Activated CD4-positive, alpha-beta T cell treated with anti-CD3 and anti-CD28 coated beads for 24 hours (primary cell): ENCODE data around the gene DBT.
A peak's percentile ranks its signal among the peaks of the same experiment; 100 is the strongest.
"Not testable (repeated sequence)": the region's sequence is repeated elsewhere in the genome, so short reads cannot be mapped to it uniquely, and the experiment has no call there.

Experiments
- DNase-seq, 2 donors: peaks; one replicate each; pipeline ENCODE4 v3.0.0-alpha.2; 2020; ENCODE audit warnings: low read depth in 2 of 2

DBT gene

DNA sequence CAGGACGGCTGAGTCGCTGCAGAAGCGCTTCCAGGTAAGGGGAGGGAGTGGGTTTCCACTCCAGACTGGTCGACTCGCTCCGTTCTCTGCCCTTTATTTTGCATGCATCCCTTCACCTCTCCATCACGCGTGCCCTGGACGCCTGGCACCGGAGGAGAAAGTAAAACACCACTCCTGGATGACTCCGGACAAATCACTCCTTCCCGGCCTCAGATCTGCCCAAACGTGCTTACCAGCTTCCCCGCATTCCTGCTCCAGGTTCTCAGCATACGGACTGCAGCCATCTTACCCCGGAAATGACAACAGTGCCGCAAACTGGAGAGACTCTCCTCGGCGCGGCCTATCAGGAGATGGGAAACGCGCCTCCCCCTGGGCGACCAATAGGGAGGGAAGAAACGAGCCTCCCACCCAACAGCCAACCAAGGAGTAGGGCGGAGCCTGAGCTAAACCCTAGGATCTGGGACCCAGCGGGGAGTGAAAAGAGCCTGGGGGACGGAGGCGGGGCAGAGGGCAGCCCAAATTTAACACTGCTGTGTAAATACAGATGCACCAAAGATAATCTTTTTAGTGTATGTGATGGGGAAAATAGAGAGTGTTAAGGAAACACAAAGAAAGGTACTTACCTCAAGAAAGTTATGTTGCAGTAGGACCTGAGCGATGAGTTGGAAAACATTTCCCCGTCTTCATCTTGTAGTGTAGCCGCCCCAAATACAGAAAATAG, at the start of gene DBT:
TSS of gene DBT (minus strand) at position 298 of the 721 bp plus-strand sequence. CDS start at position 284, 14 bp downstream.
- DNase-seq, result peak; percentile 86 to 88

DNA sequence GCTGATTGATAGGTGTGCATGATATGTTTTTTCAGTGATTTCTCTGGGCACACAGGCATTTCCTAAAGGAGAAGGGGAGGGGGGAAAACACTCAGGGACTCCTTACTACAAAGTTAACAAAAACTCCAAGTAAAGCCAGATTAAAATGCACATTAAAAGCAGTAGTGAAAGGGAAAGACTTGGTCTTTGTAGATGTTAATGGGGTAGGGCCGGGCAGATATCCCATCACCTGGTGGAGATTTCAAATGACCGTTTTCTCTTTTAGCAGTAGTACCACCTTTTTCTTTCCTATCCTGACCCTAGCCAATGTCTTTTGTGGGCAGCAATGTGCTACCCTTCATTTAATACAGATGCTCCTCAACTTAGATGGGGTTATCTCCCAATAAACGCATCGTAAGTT, 48.9 kb upstream of the DBT start:
- DNase-seq, result no peak

DNA sequence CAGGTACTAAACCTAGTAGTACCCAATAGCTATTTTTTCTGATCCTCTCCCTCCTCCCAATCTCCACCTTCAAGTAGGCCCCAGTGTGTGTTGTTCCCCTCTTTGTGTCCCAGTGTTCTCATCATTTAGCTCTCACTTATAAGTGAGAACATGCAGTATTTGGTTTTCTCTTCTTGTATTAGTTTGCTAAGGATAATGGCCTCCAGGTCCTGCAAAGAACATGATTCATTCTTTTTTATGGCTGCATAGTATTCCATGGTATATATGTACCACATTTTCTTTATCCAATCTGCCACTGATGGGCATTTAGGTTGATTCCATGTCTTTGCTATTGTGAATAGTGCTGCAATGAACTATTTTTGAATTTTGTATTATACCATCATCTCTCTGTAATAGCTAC, 47.4 kb upstream of the DBT start:
- DNase-seq, result not testable (repeated sequence)

DNA sequence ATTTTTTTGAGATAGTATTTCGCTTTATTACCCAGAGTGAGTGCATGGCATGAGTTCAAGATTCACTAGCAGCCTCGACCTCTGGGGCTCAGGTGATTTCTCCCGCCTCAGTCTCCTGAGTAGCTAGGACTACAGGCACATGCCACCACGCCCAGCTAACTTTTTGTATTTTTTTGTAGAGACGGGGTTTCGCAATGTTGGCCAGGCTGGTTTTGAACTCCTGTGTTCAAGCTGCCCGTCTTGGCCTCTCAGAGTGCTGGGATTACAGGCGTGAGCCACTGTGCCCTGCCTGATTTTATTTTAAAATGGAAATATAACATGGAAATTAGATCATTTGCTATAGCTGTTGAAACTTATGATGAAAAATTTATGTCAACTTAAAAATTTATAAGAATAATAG, 46.5 kb upstream of the DBT start:
- no peak for DNase-seq

DNA sequence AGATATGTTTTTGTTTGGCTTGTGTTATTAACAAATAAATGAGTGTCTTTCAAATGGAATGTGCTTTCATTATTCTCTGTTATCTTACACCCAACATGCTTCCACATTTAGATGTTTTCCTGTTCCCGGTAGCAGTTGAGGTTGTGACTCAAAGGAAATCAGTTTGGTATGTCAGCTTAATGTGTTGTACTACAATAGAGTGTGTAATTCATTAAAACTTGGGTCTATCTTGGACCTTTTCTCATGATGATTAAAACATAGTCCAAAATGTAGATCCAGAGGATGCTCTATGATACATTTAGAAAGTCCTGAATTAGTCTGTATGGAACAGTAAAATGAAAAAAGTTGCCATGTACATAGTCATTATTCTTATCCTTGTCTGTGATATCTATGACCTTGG, 43.1 kb upstream of the DBT start:
- DNase-seq, result no peak

DNA sequence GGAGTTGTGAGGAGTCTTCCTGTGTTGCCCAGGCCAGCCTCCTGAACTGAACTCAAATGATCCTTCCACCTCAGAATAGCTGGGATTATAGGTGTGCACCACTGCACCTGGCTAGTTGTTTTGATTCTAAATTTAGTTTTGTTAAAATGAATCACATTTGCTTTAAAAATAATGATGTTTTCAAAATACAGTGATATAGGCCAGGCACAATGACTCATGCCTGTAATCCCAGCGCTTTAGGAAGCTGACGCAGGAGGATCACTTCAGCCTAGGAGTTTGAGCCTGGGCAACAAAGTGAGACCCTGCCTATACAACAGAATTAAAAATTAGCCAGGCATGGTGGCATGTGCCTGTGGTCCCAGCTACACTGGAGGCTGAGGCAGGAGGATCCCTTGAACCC, 40.7 kb upstream of the DBT start:
- no peak for DNase-seq

DNA sequence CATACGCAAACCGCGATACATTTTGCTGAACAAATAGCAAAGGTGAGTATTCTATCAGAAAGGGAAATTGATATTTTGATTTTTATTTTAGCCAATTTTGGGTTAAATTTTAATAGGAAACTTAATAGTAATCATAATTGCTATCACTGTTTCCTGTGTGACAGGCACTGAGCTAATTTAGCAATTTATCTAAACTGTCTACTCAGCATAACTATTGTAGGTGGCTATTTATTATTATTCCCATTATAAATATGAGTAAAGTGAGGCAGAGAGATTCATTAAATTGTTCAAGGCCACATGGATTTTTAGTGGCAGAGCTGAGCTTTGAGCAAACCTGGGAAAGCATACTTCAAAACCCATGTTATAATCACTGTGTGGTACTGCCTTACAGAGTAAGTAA, 37.5 kb upstream of the DBT start:
- DNase-seq, result no peak

DNA sequence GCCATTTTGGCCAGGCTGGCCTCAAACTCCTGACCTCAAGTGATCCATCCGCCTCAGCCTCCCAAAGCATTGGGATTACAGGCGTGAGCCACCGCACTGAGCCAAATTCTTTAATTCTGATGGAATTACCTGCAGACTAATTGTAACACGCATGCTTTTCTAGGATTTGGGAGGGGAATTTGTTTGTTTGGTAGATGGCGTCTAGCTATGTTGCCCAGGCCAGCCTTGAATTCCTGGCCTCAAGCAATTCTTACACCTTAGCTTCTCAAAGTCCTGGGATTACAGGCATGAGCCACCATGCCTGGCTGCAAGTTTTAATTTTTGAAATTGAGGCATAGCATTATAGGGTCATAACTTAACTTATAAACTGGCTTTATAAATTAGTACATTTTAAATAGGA, 35.0 kb upstream of the DBT start:
- no peak for DNase-seq

DNA sequence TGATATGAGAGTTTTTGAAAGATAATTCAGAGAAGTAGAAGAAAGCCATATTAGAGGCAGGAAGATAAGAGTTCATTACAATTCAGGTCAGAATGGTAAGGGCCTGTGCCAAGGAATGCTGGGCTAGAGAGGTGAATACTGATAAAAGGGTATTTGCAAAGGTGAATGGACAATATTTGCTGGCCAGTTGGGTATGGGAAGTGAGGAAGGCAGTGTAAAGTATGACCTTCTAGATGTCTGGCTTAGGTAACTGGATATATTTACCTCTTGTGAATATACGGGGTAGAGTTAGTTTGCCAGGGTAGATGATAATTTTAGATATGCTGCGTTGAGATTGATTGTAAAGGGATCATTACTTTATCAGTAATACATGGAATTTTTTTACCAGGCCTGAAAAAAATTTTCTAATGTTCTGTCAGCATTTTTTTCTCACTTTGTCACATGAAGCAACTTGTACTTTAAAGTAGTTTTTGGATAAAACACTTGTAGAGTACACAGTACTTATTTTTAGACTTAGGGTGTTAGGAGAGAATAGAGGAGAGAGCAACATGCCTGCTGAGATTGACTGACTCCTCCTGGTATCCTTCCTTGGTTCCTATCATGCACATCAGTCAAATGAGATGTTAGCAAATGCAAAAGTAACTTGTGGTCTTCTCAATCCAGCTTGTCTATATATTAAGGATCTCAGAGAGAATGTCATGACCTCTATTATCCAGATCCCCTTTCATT, 30.5 kb upstream of the DBT start:
- no peak for DNase-seq

DNA sequence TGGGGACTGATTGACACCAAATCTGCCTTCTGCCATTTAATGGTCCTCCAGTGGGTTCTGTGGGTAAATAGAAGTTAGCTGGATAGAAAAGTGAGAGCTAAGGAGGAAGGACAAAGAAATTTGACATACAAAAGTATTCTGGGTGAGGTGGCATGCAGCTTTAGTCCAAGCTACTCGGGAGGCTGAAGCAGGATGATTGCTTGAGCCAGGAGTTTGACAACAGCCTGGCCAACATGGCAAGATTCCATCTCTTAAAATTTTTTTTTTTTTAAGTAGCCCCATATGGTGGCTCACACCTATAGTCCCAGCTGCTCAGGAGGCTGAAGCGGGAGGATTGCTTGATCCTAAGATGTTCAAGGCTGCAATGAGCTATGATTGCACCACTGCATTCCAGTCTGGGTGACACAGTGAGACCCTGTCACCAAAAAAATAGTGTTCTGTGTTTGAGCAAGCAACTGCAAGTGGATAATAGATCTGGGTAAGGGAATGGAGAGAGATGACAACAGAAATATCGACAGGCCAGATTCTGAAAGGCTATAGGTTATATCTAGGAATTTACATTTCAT, 29.8 kb upstream of the DBT start:
- DNase-seq, result no peak

DNA sequence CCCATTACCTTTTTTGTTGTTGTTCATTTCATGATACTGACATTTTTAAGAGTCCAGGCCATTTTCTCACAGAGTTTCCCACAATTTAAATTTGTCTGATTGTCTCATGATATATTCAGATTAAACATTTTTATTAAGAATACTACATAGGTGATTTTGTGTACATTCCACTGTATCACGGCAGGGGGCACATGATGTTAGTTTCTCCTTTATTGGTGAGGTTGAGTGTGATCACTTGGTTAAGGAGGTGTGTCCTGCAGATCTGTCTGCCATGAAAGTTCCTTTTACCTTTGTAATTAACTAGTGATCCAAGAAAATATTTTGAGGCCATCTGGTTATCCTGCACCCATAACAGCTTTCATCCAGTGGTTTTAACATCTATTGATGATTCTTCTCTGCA, 28.2 kb upstream of the DBT start:
- peak in 1 of 2 donors; percentile 3 for DNase-seq

DNA sequence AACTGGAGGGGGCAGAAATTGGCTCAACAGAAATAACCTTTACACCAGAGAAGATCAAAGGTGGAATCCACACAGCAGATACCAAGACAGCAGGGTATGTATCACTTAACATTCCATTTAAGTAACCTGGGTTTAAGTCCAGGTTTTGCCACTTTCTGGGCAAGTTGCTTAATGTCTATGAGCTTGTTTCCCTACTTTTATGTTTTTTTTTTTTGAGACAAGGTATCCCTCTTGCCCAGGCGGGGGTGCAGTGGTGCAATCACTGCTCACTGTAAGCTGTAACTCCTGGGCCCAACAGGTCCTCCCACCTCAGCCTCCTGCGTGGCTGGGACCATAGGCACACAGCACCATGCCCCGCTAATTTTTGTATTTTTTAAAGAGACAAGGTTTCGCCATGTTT, 18.6 kb upstream of the DBT start:
- DNase-seq, result no peak

DNA sequence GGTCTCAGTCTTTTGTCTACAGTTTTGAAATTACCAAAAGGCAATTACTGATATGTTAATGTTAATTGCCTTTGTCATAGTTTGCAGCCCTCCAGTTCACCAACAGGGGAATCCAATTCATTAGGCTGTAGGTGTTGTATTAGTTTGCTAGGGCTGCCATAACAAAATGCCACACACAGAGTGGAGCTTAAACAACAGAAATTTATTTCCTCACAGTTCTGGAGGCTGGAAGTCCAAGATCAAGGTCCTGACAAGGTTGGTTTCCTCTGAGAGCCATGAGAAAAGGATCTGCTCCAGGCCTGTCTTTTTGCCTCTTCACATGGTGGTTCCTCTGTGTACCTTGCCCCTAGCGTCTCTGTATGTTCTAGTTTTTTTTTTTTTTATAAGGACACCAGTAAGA, 17.6 kb upstream of the DBT start:
- no peak for DNase-seq

DNA sequence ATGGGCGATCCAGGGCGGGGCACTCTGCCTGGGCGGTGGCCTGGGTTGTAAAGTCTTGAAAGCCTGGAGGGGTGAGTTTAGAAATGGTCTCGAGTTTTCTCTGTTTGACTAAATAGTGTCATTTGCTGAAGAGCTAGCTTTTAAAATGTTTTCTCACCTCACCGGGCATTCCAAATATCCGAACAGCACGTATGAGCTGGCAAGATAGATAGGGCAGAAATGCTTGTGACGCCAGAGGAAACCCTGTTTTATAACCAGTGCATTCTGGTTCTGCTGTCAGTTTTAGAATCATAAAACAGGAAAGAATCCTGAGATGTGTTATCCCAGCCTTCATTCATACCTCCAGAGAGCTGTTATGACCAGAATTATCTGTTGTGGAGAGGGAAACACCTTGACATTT, 17.1 kb upstream of the DBT start:
- no peak for DNase-seq

DNA sequence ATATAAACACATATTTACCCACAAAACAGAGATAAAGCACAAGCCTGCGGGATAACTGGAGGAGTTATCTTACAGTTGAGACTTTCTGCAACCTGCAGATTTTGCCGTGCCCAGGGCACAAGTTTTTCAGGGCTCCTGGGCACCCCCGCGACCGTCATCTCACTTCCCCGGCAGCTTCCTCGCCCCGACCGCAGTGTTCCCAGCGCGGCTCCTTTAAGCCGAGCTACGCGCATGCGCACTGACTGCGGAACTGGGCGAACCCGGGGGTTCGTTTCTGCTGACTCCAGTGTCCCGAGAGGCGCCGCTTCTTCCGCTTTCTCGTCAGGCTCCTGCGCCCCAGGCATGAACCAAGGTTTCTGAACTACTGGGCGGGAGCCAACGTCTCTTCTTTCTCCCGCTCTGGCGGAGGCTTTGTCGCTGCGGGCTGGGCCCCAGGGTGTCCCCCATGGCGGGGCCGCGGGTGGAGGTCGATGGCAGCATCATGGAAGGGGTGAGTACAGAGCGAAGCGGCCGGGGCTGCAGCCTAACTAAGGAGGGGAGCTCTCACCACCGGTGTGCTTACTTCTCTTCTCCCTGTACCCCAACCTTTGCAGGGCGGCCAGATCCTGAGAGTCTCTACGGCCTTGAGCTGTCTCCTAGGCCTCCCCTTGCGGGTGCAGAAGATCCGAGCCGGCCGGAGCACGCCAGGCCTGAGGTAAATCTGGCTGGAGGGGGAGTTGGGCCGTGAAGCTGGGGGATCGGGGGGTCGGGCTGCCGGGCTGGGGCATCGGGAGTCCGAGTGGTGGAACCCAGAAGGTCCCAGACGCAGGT, 16.5 kb upstream of the DBT start, which contains the start of gene RTCA:
TSS of gene RTCA (plus strand) at position 286 of the 810 bp plus-strand sequence. CDS start at position 446, 160 bp downstream.
- DNase-seq, result peak; percentile 93 to 95

DNA sequence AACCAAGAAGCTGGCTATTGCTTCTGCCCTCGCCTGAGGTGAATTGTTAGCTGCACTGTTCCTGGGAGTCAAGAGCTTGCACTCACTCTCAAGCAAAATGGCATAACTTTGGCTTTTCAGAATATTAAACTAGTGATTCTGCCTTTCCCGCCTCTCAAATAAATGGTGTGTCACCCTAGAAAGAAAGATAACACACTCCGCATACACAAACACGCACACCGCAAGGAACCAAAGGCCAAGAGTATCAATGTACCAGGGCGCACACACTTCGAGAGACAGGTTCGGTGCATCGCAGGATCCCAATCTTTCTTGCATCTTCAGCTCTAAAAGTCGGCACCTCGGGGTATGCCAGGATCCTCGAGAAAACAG, 15.9 kb upstream of the DBT start:
- no peak for DNase-seq

DNA sequence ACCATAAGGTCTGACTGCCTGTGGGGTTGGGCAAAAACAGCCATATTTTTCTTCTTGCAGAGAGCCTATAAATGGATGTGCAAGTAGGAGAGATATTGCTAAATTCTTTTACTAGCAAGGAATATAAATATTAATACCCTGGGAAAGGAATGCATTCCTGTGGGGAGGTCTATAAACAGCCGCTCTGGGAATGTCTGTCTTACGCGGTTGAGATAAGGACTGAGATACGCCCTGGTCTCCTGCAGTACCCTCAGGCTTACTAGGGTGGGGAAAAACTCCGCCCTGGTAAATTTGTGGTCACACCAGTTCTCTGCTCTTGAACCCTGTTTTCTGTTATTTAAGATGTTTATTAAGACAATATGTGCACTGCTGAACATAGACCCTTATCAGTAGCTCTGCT, 14.4 kb upstream of the DBT start:
- not testable (repeated sequence) for DNase-seq

DNA sequence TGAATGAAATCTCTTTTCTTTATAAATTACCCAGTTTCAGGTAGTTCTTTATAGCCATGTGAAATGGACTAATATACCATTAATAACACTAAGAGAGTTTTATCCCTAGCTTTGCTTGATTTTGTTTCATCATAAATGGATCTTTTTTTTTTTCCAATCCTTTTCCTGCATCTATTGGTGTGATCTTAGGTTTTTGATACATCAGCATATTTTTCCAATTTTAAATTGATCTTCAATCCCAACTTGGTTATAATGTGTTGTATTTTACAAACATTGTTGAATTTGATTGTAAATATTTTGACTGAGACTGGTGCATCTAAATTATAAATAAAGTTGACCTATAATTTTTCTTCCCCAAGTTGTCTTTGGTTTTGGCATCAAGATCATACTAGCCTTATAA, 12.1 kb upstream of the DBT start:
- DNase-seq, result no peak

DNA sequence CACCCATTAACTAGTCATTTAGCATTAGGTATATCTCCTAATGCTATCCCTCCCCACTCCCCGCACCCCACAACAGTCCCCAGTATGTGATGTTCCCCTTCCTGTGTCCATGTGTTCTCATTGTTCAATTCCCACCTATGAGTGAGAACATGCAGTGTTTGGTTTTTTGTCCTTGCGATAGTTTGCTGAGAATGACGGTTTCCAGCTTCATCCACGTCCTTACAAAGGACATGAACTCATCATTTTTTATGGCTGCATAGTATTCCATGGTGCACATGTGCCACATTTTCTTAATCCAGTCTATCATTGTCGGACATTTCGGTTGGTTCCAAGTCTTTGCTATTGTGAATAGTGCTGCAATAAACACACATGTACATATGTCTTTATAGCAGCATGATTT, 8.8 kb upstream of the DBT start:
- not testable (repeated sequence) for DNase-seq

DNA sequence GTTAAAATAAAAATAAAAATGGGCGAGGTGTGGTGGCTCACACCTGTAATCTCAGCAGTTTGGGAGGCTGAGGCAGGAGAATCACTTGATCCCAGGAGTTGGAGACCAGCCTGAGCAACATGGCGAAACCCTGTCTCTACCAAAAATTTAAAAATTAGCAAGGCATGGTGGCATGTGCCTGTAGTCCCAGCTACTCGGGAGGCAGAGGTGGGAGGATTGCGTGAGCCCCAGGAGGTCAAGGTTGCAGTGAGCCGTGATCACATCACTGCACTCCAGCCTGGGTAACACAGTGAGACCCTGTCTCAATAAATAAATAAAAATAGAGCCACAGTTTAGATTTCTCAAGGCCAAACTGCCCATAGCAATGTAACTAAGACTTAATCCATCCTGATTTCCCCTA, 6.6 kb upstream of the DBT start:
- not testable (repeated sequence) for DNase-seq

DNA sequence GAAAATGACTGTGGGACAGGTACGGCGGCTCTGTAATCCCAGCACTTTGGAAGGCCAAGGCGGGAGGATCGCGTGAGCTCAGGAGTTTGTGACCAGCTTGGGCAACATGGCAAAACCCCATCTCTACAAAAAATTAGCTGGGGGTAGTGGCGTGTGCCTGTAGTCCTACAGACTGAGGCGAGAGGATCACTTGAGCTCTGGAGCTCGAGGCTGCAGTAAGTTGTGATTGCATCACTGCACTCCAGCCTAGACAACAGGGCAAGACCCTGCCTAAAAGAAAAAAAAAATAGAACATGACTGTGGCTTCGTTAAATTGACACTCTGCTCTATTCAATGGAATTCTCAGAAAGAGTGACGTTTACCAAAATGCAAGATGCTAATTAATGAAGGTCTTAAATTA, 3.9 kb upstream of the DBT start:
- DNase-seq, result no peak

DNA sequence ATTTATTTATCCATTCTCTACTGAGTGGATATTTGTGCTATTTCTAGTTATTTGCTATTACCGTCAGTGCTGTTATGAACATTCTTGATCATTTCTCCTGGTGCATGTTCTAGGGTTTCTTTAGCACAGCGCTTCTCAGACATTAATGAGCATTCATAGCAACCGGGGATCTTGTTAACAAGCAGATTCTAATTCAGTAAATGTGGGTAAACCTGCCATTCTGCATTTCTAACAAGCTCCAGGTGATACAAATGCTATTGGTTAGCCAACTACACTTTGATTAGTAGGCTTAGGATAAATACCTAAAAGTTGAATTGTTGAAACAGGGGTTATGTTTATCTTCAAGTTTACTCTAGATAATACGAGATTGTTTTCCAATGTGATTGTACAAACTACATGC, 3.3 kb upstream of the DBT start:
- DNase-seq, result no peak
